HepG2 (cell line): ENCODE results near the gene MYBPC2. TPM values are rescaled to one million over a fixed set of nuclear protein-coding genes. Genes with fewer than 3 reads are reported as not detected.
A peak's percentile ranks its signal among the peaks of the same experiment; 100 is the strongest.

Experiments used
- AHR ChIP-seq: IDR thresholded peaks from 2 replicates; pipeline ENCODE4 v1.6.1; 2018; ENCODE audit warnings: missing genetic modification reagents, missing compliant biosample characterization
- ARID2 ChIP-seq: sonication (generic); formaldehyde crosslinking; IDR thresholded peaks from 2 replicates; pipeline ENCODE4 v1.8.1; 2022; ENCODE audit warnings: mild to moderate bottlenecking, missing genetic modification reagents, borderline replicate concordance
- CHD4 ChIP-seq: fragments of 200-600 bp; sonication (generic); IDR thresholded peaks from 2 replicates; pipeline ENCODE4 v1.7.0; 2017; ENCODE audit warnings: mild to moderate bottlenecking, low read length, borderline replicate concordance
- FOSL2 ChIP-seq: sonication (generic); formaldehyde crosslinking; IDR thresholded peaks from 2 replicates; pipeline ENCODE4 v1.4.0; 2020; ENCODE audit warnings: missing genetic modification reagents
- FOXM1 ChIP-seq: sonication (generic); formaldehyde crosslinking; IDR thresholded peaks from 2 replicates; pipeline ENCODE4 v1.5.0; 2020; ENCODE audit warnings: missing genetic modification reagents
- GABPB1 ChIP-seq: IDR thresholded peaks from 2 replicates; pipeline ENCODE4 v1.6.1; 2016; ENCODE audit warnings: mild to moderate bottlenecking, missing genetic modification reagents, moderate library complexity, missing compliant biosample characterization
- NFYB ChIP-seq: sonication (generic); formaldehyde crosslinking; IDR thresholded peaks from 2 replicates; pipeline ENCODE4 v1.4.0; 2020; ENCODE audit warnings: missing genetic modification reagents
- PAXIP1 ChIP-seq: sonication (generic); formaldehyde crosslinking; conservative IDR thresholded peaks from 2 replicates; pipeline ENCODE4 v1.4.0; 2020; ENCODE audit warnings: mild to moderate bottlenecking, missing genetic modification reagents, moderate library complexity
- RFX3 ChIP-seq: IDR thresholded peaks from 2 replicates; pipeline ENCODE4 v1.6.1; 2016; ENCODE audit warnings: missing biosample characterization, missing genetic modification reagents
- RORA ChIP-seq: sonication (generic); formaldehyde crosslinking; IDR thresholded peaks from 2 replicates; pipeline ENCODE4 v1.5.0; 2020; ENCODE audit warnings: mild to moderate bottlenecking, missing genetic modification reagents, moderate library complexity
- SNRNP70 ChIP-seq: fragments of 200-400 bp; formaldehyde crosslinking; IDR thresholded peaks from 2 replicates; pipeline ENCODE4 v1.6.1; 2017; ENCODE audit warnings: mild to moderate bottlenecking, low read depth, low read length, moderate library complexity
- SP4 ChIP-seq: sonication (generic); formaldehyde crosslinking; IDR thresholded peaks from 2 replicates; pipeline ENCODE4 v1.8.1; 2023; ENCODE audit warnings: mild to moderate bottlenecking, missing genetic modification reagents
- YEATS2 ChIP-seq: sonication (generic); formaldehyde crosslinking; IDR thresholded peaks from 2 replicates; pipeline ENCODE4 v1.4.0; 2020; ENCODE audit warnings: missing genetic modification reagents, borderline replicate concordance
- YEATS4 ChIP-seq: sonication (generic); formaldehyde crosslinking; IDR thresholded peaks from 2 replicates; pipeline ENCODE4 v1.4.0; 2020; ENCODE audit warnings: missing genetic modification reagents, borderline replicate concordance
- ZBTB20 ChIP-seq: sonication (generic); formaldehyde crosslinking; IDR thresholded peaks from 2 replicates; pipeline ENCODE4 v1.8.1; 2023; ENCODE audit warnings: missing genetic modification reagents, low read depth, mild to moderate bottlenecking, borderline replicate concordance
- ZKSCAN8 ChIP-seq: IDR thresholded peaks from 2 replicates; pipeline ENCODE4 v1.6.1; 2016; ENCODE audit warnings: borderline replicate concordance, missing genetic modification reagents, missing compliant biosample characterization
- ZNF274 ChIP-seq: sonication (generic); formaldehyde crosslinking; IDR thresholded peaks from 2 replicates; pipeline ENCODE4 v1.5.1; 2020; ENCODE audit warnings: mild to moderate bottlenecking, missing genetic modification reagents
- ZNF280B ChIP-seq: sonication (generic); formaldehyde crosslinking; IDR thresholded peaks from 2 replicates; pipeline ENCODE4 v1.5.0; 2020; ENCODE audit warnings: missing genetic modification reagents, mild to moderate bottlenecking, borderline replicate concordance
- ZNF598 ChIP-seq: sonication (generic); formaldehyde crosslinking; IDR thresholded peaks from 2 replicates; pipeline ENCODE4 v1.5.1; 2020; ENCODE audit warnings: mild to moderate bottlenecking, missing genetic modification reagents, borderline replicate concordance
- ZNF788 ChIP-seq: sonication (generic); formaldehyde crosslinking; IDR thresholded peaks from 2 replicates; pipeline ENCODE4 v1.5.0; 2020; ENCODE audit warnings: mild to moderate bottlenecking, missing genetic modification reagents, borderline replicate concordance
- ZNF841 ChIP-seq: sonication (generic); formaldehyde crosslinking; IDR thresholded peaks from 2 replicates; pipeline ENCODE4 v1.8.1; 2023; ENCODE audit warnings: missing genetic modification reagents, borderline replicate concordance
- polyA plus RNA-seq, 8 experiments: library from polyadenylated mRNA; depleted of rRNA in 3 of 8; stranded (reverse) in 7 of 8; unstranded in 1 of 8; fragments of >200 nt; fragmentation: Illumina TruSeq in 4 of 8; extraction: Trizol in 4 of 8; gene quantifications; 2 replicates each; pipeline versions ENCODE4 v1.2.1 to v1.2.3, GENCODE V29; 2011 to 2016; ENCODE audit warnings: low read depth in 4 of 8, missing spikeins in 1 of 8, mixed read lengths in 1 of 8; ENCODE audit not compliant: insufficient read depth in 1 of 8
- total RNA-seq, 5 experiments: library from RNA; depleted of rRNA; stranded (reverse); fragments of >200 nt; fragmentation: Illumina TruSeq; extraction: Trizol; gene quantifications; 2 replicates each; pipeline ENCODE4 v1.2.3, GENCODE V29; 2016; ENCODE audit warnings: low read depth in 1 of 5
- TF ChIP-seq, protein P1 (sequence below): sonication (generic); formaldehyde crosslinking; IDR thresholded peaks from 2 replicates; pipeline ENCODE4 v1.5.0; 2020; ENCODE audit warnings: missing genetic modification reagents
- TF ChIP-seq, protein P2 (sequence below): sonication (generic); formaldehyde crosslinking; IDR thresholded peaks from 2 replicates; pipeline ENCODE4 v1.5.0; 2020; ENCODE audit warnings: missing genetic modification reagents

The MYBPC2 gene
- total and polyA plus RNA-seq, 2 of the 13 experiments (the other 11 are each of a cell fraction or from before 2014, with no cell fraction given): not detected

DNA sequence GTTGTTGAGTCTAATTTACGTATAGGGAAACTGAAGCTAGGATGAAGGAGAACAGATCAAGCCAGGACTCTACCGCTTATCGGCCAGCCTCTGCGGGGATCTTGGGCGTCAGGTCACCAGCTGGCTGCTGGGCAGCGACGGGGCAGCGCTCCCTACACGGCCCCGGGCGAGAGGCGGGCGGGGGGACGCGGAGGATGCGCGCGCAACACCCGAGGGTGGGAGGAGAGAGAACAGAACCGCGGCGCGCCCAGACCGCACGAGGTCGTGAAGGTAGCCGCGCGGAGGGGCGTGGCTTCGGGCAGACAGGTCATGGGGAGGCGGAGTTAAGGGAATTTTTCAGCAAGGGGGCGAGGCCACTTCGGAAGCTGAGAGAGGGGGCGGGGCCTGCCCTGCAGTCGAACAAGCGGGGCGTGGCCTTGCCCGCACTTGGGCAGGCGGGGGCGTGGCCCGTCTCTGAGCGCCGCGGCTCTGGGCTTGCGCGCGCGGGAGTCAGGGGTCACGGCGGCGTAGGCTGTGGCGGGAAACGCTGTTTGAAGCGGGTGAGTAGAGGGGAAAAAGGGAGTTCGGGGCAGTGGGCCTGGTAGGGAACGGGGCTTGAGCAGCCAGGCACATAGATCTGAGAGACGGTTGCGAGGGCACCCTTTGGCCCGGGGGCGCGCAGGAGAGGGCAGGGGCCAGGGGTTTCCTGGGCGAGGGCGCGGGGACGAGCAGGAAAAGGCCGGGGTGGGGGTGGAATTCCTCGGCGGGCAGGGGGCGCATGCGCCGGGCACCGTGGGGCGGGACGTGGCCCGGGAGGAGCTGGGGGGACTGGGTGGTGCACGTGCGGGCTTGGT is 48.6 kb upstream of the MYBPC2 start, which contains the start of gene POLD1 (continued):
- TF ChIP-seq ZNF841 (no peak), ZNF280B (CRISPR knock-in tag) (no peak), NFYB (no peak; the same call in 1 of the 2 replicates), ZKSCAN8 (CRISPR knock-in tag) (no peak), FOXM1 (CRISPR knock-in tag) (no peak), PAXIP1 (CRISPR knock-in tag) (peak; percentile 59), RORA (CRISPR knock-in tag) (no peak), SP4 (CRISPR knock-in tag) (peak; percentile 97), YEATS2 (CRISPR knock-in tag) (no peak; the same call in 1 of the 2 replicates), CHD4 (no peak), ZNF598 (CRISPR knock-in tag) (peak; percentile 70; the same call in 1 of the 2 replicates), ZBTB20 (CRISPR knock-in tag) (peak; percentile 37; the same call in 1 of the 2 replicates), ARID2 (CRISPR knock-in tag) (no peak), SNRNP70 (no peak), AHR (CRISPR knock-in tag) (no peak), RFX3 (no peak), GABPB1 (CRISPR knock-in tag) (peak; percentile 75), YEATS4 (CRISPR knock-in tag) (no peak; the same call in 1 of the 2 replicates), ZNF788 (CRISPR knock-in tag) (peak; percentile 25; the same call in 1 of the 2 replicates), FOSL2 (0 out of 2 replicates have a peak, but pooled peaks have one; percentile 7), ZNF274 (CRISPR knock-in tag) (peak; percentile 86)
- TF ChIP-seq, protein P1, sequence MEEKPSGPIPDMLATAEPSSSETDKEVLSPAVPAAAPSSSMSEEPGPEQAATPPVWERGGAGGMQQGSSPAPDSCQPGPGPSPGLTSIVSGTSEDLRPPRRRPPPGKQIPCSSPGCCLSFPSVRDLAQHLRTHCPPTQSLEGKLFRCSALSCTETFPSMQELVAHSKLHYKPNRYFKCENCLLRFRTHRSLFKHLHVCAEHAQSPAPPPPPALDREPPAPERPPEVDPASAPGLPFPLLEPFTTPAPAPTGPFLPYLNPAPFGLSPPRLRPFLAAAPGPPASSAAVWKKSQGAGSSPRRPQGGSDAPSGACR (CRISPR knock-in tag): no peak
- TF ChIP-seq, protein P2, sequence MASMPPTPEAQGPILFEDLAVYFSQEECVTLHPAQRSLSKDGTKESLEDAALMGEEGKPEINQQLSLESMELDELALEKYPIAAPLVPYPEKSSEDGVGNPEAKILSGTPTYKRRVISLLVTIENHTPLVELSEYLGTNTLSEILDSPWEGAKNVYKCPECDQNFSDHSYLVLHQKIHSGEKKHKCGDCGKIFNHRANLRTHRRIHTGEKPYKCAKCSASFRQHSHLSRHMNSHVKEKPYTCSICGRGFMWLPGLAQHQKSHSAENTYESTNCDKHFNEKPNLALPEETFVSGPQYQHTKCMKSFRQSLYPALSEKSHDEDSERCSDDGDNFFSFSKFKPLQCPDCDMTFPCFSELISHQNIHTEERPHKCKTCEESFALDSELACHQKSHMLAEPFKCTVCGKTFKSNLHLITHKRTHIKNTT (CRISPR knock-in tag): no peak
